GM12875 (cell line): ENCODE data around the gene HIVEP2.

Experiments
- H3K4me3 ChIP-seq: one replicate; pipeline ENCODE4 v1.5.1; 2011; ENCODE audit warnings: low read depth, low read length, control low read depth
- CTCF ChIP-seq: IDR thresholded peaks from 2 replicates; pipeline ENCODE4 v1.5.1; 2011; ENCODE audit warnings: low read depth, mild to moderate bottlenecking, control low read depth, inconsistent platforms, low read length, moderate library complexity, borderline replicate concordance; ENCODE audit not compliant: insufficient read depth

Gene HIVEP2

GRCh38 chr6:142811923-142812322 lies 133.1 kb downstream of the HIVEP2 start:
- no peak for TF ChIP-seq CTCF
- H3K4me3 ChIP-seq: no peak overlapping the region

GRCh38 chr6:142810952-142811514 lies 133.9 kb downstream of the HIVEP2 start:
- TF ChIP-seq CTCF: no peak

GRCh38 chr6:142809947-142810346 lies 135.0 kb downstream of the HIVEP2 start:
- no peak overlapping the region for H3K4me3 ChIP-seq
- no peak for TF ChIP-seq CTCF

More at GRCh38 chr6:142810952-142811514, 133.9 kb downstream of the HIVEP2 start:
- H3K4me3 ChIP-seq: no peak overlapping the region

GRCh38 chr6:142808405-142809061 lies 136.4 kb downstream of the HIVEP2 start:
- no peak for TF ChIP-seq CTCF
- H3K4me3 ChIP-seq: no peak overlapping the region

GRCh38 chr6:142805042-142805441 lies 139.9 kb downstream of the HIVEP2 start:
- no peak overlapping the region for H3K4me3 ChIP-seq
- TF ChIP-seq CTCF: no peak

GRCh38 chr6:142804490-142804889 lies 140.5 kb downstream of the HIVEP2 start:
- H3K4me3 ChIP-seq: no peak overlapping the region
- TF ChIP-seq CTCF: no peak

- TF ChIP-seq CTCF: no peak
- H3K4me3 ChIP-seq: no peak overlapping the region
Measured at GRCh38 chr6:142803495-142804058, 141.4 kb downstream of the HIVEP2 start.
